Measurements from ENCODE around the gene COA3.
A peak's percentile ranks its signal among the peaks of the same experiment; 100 is the strongest.
"Not testable (repeated sequence)": the region's sequence is repeated elsewhere in the genome, so short reads cannot be mapped to it uniquely, and the experiment has no call there.

Gene COA3

DNA sequence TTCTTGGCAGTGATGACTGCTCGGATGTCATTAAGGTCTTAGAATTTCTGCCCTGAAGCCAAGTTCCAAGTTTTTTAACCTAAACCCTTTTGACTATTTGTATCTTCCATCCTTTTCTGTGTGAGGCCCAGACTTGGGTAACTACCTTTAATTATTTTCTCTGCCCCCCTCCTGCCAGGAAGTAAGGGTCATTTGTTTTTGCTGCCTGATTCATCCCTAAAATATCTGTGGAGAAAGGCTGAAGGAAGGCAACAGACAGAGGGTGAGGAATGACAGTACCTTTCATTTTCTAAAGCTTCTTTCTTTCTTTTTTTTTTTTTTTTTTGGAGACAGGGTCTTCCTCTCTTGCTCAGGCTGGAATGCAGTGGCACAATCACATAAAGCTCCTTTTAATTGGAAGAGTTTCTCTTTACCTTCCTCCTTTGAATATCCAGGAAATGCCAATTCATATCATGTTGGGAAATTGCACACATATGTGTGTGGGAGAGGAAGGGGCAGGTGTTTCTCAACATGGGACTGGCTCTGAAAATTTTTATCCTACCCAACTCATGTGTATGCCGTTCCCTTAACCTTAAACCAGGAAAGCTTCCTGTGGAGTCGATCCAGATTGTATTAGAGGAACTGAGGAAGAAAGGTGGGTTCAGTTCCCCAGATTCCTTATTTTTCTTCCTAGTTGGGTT, 24.3 kb downstream of the COA3 start:
- no peaks in the 10 kb centered on the region for H3K27me3 ChIP-seq (ENCODE audit: insufficient read depth, poor library complexity, severe bottlenecking)
- H3K4me3 ChIP-seq (replicated peaks; ENCODE audit: insufficient read depth, low read length), result peak overlapping the region; percentile 88
- no peak for DNase-seq (ENCODE audit: low read depth in 1 of 2, low spot score in 1 of 2)
- H3K27ac ChIP-seq (replicated peaks), result peak overlapping the region; percentile 72
- no peak for TF ChIP-seq POLR2AphosphoS5 (IDR thresholded peaks at IDR 0.05; ENCODE audit: low read depth)
- TF ChIP-seq SPI1 (IDR thresholded peaks at IDR 0.05; ENCODE audit: borderline replicate concordance, low read depth), result no peak
- TF ChIP-seq, protein P1, sequence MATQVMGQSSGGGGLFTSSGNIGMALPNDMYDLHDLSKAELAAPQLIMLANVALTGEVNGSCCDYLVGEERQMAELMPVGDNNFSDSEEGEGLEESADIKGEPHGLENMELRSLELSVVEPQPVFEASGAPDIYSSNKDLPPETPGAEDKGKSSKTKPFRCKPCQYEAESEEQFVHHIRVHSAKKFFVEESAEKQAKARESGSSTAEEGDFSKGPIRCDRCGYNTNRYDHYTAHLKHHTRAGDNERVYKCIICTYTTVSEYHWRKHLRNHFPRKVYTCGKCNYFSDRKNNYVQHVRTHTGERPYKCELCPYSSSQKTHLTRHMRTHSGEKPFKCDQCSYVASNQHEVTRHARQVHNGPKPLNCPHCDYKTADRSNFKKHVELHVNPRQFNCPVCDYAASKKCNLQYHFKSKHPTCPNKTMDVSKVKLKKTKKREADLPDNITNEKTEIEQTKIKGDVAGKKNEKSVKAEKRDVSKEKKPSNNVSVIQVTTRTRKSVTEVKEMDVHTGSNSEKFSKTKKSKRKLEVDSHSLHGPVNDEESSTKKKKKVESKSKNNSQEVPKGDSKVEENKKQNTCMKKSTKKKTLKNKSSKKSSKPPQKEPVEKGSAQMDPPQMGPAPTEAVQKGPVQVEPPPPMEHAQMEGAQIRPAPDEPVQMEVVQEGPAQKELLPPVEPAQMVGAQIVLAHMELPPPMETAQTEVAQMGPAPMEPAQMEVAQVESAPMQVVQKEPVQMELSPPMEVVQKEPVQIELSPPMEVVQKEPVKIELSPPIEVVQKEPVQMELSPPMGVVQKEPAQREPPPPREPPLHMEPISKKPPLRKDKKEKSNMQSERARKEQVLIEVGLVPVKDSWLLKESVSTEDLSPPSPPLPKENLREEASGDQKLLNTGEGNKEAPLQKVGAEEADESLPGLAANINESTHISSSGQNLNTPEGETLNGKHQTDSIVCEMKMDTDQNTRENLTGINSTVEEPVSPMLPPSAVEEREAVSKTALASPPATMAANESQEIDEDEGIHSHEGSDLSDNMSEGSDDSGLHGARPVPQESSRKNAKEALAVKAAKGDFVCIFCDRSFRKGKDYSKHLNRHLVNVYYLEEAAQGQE (IDR thresholded peaks at IDR 0.05; ENCODE audit: insufficient replicate concordance, low read depth), result no peak
- TF ChIP-seq CTCF (IDR thresholded peaks at IDR 0.05; ENCODE audit: insufficient read depth, low read length), result no peak
- TF ChIP-seq GABPA (IDR thresholded peaks at IDR 0.05; ENCODE audit: low read depth), result no peak

- Histone ChIP-seq H3K27me3 (ENCODE audit: insufficient read depth, poor library complexity, severe bottlenecking) (no peaks in the 10 kb centered on the region), H3K4me3 (replicated peaks; ENCODE audit: insufficient read depth, low read length) (peak within 1 kb of the TSS; percentile 88), H3K27ac (replicated peaks) (peak within 1 kb of the TSS; percentile 72)
- DNase-seq (ENCODE audit: low read depth in 1 of 2, low spot score in 1 of 2), result peak; percentile 84 to 85
- TF ChIP-seq GABPA (IDR thresholded peaks at IDR 0.05; ENCODE audit: low read depth), result peak; percentile 99
- peak; percentile 35; the same call in 1 of the 2 replicates for TF ChIP-seq SPI1 (IDR thresholded peaks at IDR 0.05; ENCODE audit: borderline replicate concordance, low read depth)
- TF ChIP-seq CTCF (IDR thresholded peaks at IDR 0.05; ENCODE audit: insufficient read depth, low read length), result no peak
- TF ChIP-seq, protein P1 (IDR thresholded peaks at IDR 0.05; ENCODE audit: insufficient replicate concordance, low read depth), result peak; percentile 71
- TF ChIP-seq POLR2AphosphoS5 (IDR thresholded peaks at IDR 0.05; ENCODE audit: low read depth), result peak; percentile 96
Observed at GRCh38 chr17:42773290-42774035, 25.0 kb downstream of the COA3 start, which contains the start of gene VPS25. TSS of gene VPS25 (plus strand) at chr17:42773449. CDS start at chr17:42773476, 27 bp downstream.

DNA sequence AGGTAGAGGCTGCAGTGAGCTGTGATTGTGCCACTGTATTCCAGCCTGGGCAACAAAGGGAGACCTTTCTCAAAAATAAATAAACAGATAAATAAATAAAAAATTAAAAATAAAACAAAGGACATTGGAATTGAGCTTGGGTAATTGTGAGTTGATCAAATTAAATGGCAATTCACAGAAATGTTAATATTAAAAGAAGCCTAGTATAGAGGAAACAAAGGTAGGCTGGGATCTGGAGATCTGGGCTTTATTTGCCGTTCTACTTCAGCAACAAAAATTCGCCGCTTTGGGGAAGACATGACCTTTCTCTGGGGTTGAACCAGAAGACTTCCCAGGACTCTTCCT, 25.6 kb downstream of the COA3 start:
- DNase-seq (ENCODE audit: low read depth in 1 of 2, low spot score in 1 of 2), result no peak
- no peaks in the 10 kb centered on the region for H3K27me3 ChIP-seq (ENCODE audit: insufficient read depth, poor library complexity, severe bottlenecking)
- H3K27ac ChIP-seq (replicated peaks), result peak overlapping the region; percentile 72
- peak overlapping the region; percentile 88 for H3K4me3 ChIP-seq (replicated peaks; ENCODE audit: insufficient read depth, low read length)
- TF ChIP-seq POLR2AphosphoS5 (IDR thresholded peaks at IDR 0.05; ENCODE audit: low read depth) (no peak), SPI1 (IDR thresholded peaks at IDR 0.05; ENCODE audit: borderline replicate concordance, low read depth) (no peak), CTCF (IDR thresholded peaks at IDR 0.05; ENCODE audit: insufficient read depth, low read length) (no peak), GABPA (IDR thresholded peaks at IDR 0.05; ENCODE audit: low read depth) (no peak)
- TF ChIP-seq, protein P1 (IDR thresholded peaks at IDR 0.05; ENCODE audit: insufficient replicate concordance, low read depth), result no peak

- H3K27me3 ChIP-seq (ENCODE audit: insufficient read depth, poor library complexity, severe bottlenecking); H3K4me3 ChIP-seq (replicated peaks; ENCODE audit: insufficient read depth, low read length); DNase-seq (ENCODE audit: low read depth in 1 of 2, low spot score in 1 of 2); H3K27ac ChIP-seq (replicated peaks): not testable (repeated sequence)
Observed at GRCh38 chr17:42769964-42770363, 28.5 kb downstream of the COA3 start.
